SK-N-SH treated with all-trans-retinoic acid at 6 μM for 48 hours (cell line): ENCODE results near the gene CYP46A1.

Experiments used
- ISL1 ChIP-seq: fragments of 250-450 bp; sonication (Bioruptor Pico); IDR thresholded peaks from 2 replicates; pipeline ENCODE4 v2.1.2; 2022; ENCODE audit warnings: mild to moderate bottlenecking, moderate library complexity
- PPARA ChIP-seq: fragments of 250-450 bp; sonication (Bioruptor Pico); IDR thresholded peaks from 2 replicates; pipeline ENCODE4 v1.5.0; 2020; ENCODE audit warnings: mild to moderate bottlenecking, borderline replicate concordance
- ZC3H10 ChIP-seq: fragments of 250-450 bp; sonication (Bioruptor Pico); IDR thresholded peaks from 2 replicates; pipeline ENCODE4 v1.5.1; 2021; ENCODE audit warnings: mild to moderate bottlenecking, moderate library complexity
- ZFP3 ChIP-seq: fragments of 250-450 bp; sonication (Bioruptor Pico); IDR thresholded peaks from 2 replicates; pipeline ENCODE4 v1.5.0; 2020; ENCODE audit warnings: mild to moderate bottlenecking, moderate library complexity
- ZNF70 ChIP-seq: fragments of 450-650 bp; formaldehyde crosslinking; IDR thresholded peaks from 2 replicates; pipeline ENCODE4 v1.5.0; 2020; ENCODE audit warnings: mild to moderate bottlenecking, moderate library complexity
- TF ChIP-seq, protein P1 (sequence below): fragments of 250-450 bp; sonication (Bioruptor Pico); IDR thresholded peaks from 2 replicates; pipeline ENCODE4 v1.8.0; 2021; ENCODE audit warnings: low read depth, mild to moderate bottlenecking, moderate library complexity, borderline replicate concordance
- TF ChIP-seq, protein P2 (sequence below): fragments of 250-450 bp; sonication (Bioruptor Pico); IDR thresholded peaks from 2 replicates; pipeline ENCODE4 v1.5.1; 2020; ENCODE audit warnings: low read depth, mild to moderate bottlenecking, moderate library complexity
- TF ChIP-seq, protein P3 (sequence below): fragments of 250-450 bp; sonication (Bioruptor Pico); IDR thresholded peaks from 2 replicates; pipeline ENCODE4 v1.5.1; 2021; ENCODE audit warnings: mild to moderate bottlenecking, moderate library complexity

DNA sequence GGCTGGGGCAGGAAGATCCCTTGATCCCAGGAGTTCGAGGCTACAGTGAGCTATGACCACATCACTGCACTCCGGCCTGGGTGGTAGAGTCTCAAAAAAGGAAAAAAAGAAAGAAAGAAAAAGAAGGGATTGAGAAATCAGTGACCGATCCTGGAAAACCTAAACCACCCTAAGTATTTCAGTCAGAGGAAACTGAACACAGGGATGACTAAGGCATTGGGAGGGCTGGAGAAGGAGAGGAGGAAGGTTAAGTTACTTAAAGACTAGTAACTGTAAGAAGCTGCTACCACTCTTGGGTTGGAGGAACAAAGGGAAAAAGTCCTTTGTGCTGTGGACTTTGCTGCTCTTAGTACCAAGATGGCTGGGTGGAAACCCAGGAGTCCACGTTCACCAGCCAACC lies 28.6 kb upstream of the CYP46A1 start:
- TF ChIP-seq ISL1, result no peak
- TF ChIP-seq ZC3H10, result no peak
- TF ChIP-seq, protein P1, sequence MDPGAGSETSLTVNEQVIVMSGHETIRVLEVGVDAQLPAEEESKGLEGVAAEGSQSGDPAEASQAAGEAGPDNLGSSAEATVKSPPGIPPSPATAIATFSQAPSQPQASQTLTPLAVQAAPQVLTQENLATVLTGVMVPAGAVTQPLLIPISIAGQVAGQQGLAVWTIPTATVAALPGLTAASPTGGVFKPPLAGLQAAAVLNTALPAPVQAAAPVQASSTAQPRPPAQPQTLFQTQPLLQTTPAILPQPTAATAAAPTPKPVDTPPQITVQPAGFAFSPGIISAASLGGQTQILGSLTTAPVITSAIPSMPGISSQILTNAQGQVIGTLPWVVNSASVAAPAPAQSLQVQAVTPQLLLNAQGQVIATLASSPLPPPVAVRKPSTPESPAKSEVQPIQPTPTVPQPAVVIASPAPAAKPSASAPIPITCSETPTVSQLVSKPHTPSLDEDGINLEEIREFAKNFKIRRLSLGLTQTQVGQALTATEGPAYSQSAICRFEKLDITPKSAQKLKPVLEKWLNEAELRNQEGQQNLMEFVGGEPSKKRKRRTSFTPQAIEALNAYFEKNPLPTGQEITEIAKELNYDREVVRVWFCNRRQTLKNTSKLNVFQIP (CRISPR knock-in tag), result no peak
- TF ChIP-seq, protein P2, sequence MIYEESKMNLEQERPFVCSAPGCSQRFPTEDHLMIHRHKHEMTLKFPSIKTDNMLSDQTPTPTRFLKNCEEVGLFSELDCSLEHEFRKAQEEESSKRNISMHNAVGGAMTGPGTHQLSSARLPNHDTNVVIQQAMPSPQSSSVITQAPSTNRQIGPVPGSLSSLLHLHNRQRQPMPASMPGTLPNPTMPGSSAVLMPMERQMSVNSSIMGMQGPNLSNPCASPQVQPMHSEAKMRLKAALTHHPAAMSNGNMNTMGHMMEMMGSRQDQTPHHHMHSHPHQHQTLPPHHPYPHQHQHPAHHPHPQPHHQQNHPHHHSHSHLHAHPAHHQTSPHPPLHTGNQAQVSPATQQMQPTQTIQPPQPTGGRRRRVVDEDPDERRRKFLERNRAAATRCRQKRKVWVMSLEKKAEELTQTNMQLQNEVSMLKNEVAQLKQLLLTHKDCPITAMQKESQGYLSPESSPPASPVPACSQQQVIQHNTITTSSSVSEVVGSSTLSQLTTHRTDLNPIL, result no peak
- TF ChIP-seq ZNF70 (CRISPR knock-in tag), result no peak
- TF ChIP-seq PPARA (CRISPR knock-in tag), result no peak
- no peak for TF ChIP-seq ZFP3
- TF ChIP-seq, protein P3, sequence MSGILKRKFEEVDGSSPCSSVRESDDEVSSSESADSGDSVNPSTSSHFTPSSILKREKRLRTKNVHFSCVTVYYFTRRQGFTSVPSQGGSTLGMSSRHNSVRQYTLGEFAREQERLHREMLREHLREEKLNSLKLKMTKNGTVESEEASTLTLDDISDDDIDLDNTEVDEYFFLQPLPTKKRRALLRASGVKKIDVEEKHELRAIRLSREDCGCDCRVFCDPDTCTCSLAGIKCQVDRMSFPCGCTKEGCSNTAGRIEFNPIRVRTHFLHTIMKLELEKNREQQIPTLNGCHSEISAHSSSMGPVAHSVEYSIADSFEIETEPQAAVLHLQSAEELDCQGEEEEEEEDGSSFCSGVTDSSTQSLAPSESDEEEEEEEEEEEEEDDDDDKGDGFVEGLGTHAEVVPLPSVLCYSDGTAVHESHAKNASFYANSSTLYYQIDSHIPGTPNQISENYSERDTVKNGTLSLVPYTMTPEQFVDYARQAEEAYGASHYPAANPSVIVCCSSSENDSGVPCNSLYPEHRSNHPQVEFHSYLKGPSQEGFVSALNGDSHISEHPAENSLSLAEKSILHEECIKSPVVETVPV (CRISPR knock-in tag), result no peak
